Fibroblast of lung (primary cell): ENCODE measurements around the gene GAS2L1. TPM values are rescaled to one million over a fixed set of nuclear protein-coding genes. Genes with fewer than 3 reads are reported as not detected.

Experiments used
- DNase-seq, 2 donors: peaks; one replicate each; pipeline versions ENCODE4 v3.0.0 to v3.0.0-alpha.2; 2010; ENCODE audit warnings: low read depth in 2 of 2
- H2AFZ ChIP-seq: 2 replicates; pipeline ENCODE4 v1.5.1; 2012; ENCODE audit warnings: low read length, control low read depth, inconsistent platforms
- H3K27ac ChIP-seq: 2 replicates; pipeline ENCODE4 v1.5.1; 2011; ENCODE audit warnings: low read length, control low read depth; ENCODE audit not compliant: insufficient read depth
- H3K27me3 ChIP-seq: 2 replicates; pipeline ENCODE4 v1.5.1; 2011; ENCODE audit warnings: mild to moderate bottlenecking, low read length; ENCODE audit not compliant: control insufficient read depth, insufficient read depth
- H3K36me3 ChIP-seq: 2 replicates; pipeline ENCODE4 v1.5.1; 2011; ENCODE audit warnings: low read length; ENCODE audit not compliant: control insufficient read depth, insufficient read depth
- H3K4me1 ChIP-seq: 2 replicates; pipeline ENCODE4 v1.5.1; 2011; ENCODE audit warnings: low read length; ENCODE audit not compliant: control insufficient read depth, insufficient read depth; ENCODE audit errors: extremely low read depth
- H3K4me2 ChIP-seq: 2 replicates; pipeline ENCODE4 v1.5.1; 2011; ENCODE audit warnings: low read length, control low read depth; ENCODE audit not compliant: insufficient read depth; ENCODE audit errors: extremely low read depth
- H3K4me3 ChIP-seq, 4 experiments: fragments of 200-600 bp in 1 of 4; sonication (generic) in 1 of 4; replicated peaks in 1 of 4; 2 replicates each; pipeline ENCODE4 v1.5.1; 2011 to 2016; ENCODE audit warnings: low read length in 4 of 4, low read depth in 3 of 4, mild to moderate bottlenecking in 3 of 4, control low read depth in 2 of 4, inconsistent platforms in 1 of 4, mixed read lengths in 1 of 4; ENCODE audit not compliant: insufficient read depth in 1 of 4; ENCODE audit errors: control extremely low read depth in 1 of 4
- H3K79me2 ChIP-seq: 2 replicates; pipeline ENCODE4 v1.5.1; 2012; ENCODE audit warnings: mild to moderate bottlenecking, low read length, inconsistent platforms; ENCODE audit not compliant: control insufficient read depth, insufficient read depth
- H3K9ac ChIP-seq: 2 replicates; pipeline ENCODE4 v1.5.1; 2011; ENCODE audit warnings: mild to moderate bottlenecking, low read length, control low read depth; ENCODE audit not compliant: insufficient read depth
- H3K9me3 ChIP-seq: 2 replicates; pipeline ENCODE4 v1.5.1; 2012; ENCODE audit warnings: low read depth, low read length; ENCODE audit not compliant: control insufficient read depth, insufficient read depth
- H4K20me1 ChIP-seq: 2 replicates; pipeline ENCODE4 v1.5.1; 2011; ENCODE audit warnings: low read length; ENCODE audit not compliant: control insufficient read depth, insufficient read depth; ENCODE audit errors: extremely low read depth
- CTCF ChIP-seq, 2 donors: IDR thresholded peaks in 1 of 2; conservative IDR thresholded peaks in 1 of 2; 1 replicate in 1 of 2; 2 replicates in 1 of 2; pipeline ENCODE4 v1.5.1; 2011 to 2012; ENCODE audit warnings: low read length in 2 of 2, control low read depth in 1 of 2, inconsistent platforms in 1 of 2, low read depth in 1 of 2, mild to moderate bottlenecking in 1 of 2
- EZH2 ChIP-seq: IDR thresholded peaks from 2 replicates; pipeline ENCODE4 v1.5.1; 2012; ENCODE audit warnings: low read length, control low read depth, mild to moderate bottlenecking; ENCODE audit errors: missing control alignments
- polyA plus RNA-seq, 2 donors: library from polyadenylated mRNA; depleted of rRNA in 1 of 2; stranded (reverse) in 1 of 2; unstranded in 1 of 2; fragments of >200 nt; gene quantifications; 2 replicates each; pipeline ENCODE4 v1.2.1, GENCODE V29; 2011 to 2012; ENCODE audit warnings: missing spikeins in 1 of 2
- total RNA-seq: library from RNA; depleted of rRNA; stranded (reverse); fragments of >200 nt; gene quantifications from 2 replicates; pipeline ENCODE4 v1.2.1, GENCODE V29; 2014

The GAS2L1 gene
- total and polyA plus RNA-seq, 2 donors (not counting 1 experiment from before 2014, with no cell fraction given), result 5.4 to 8.9 TPM

DNA sequence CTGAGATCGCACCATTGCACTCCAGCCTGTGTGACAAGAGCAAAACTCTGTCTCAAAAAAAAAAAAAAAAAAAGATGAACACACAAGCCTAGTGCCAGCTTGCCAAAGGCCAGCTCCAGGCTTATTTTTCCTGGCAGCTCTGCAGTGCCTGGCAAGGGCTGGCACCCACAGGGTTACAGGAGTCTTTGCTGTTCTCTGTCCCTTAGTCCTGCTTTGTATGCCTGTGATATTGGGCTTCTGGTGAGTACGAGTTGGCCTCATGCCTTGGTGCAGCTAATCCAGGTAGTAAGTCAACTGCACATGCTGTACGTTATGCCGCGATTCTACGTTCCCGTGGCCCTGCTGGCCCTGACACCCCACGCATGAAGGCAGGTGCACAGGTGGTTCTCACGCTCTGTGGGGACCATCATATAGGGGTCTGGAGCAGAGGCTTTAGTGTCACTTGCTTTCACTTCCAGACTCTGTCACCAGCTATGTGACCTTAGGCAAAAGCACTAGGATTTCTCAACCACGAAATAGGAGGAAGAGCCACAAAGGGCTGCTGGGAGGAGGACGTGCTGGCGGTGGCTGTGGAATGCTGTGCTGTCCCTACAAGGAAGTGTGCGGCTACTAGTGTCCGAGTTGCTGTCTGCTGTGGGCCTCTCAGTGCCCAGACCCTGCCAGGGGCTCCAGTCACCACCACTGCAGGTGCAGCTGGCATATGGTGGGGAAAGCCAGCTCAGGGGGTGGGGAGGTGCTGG, 30.5 kb downstream of the GAS2L1 start:
- DNase-seq, result no peak
- H3K27me3 ChIP-seq, result no peaks in the 10 kb centered on the region
- no peaks in the 10 kb centered on the region for H3K4me1 ChIP-seq
- H3K9me3 ChIP-seq, result no peaks in the 10 kb centered on the region
- no peak overlapping the region for H3K27ac ChIP-seq
- H2AFZ ChIP-seq, result no peak overlapping the region
- H3K4me2 ChIP-seq, result no peak overlapping the region
- H3K9ac ChIP-seq, result no peak overlapping the region
- H3K79me2 ChIP-seq, result no peaks in the 10 kb centered on the region
- H3K4me3 ChIP-seq, result no peak overlapping the region
- H4K20me1 ChIP-seq, result no peaks in the 10 kb centered on the region
- TF ChIP-seq EZH2 (no peak), CTCF (conservative IDR thresholded peaks at IDR 0.05 in 1 of 2, IDR thresholded peaks at IDR 0.05 in 1 of 2; ENCODE audit: low read depth in 1 of 2, low read length in 2 of 2) (no peak)
- H3K36me3 ChIP-seq, result peaks cover 24% of the 10 kb centered on the region

DNA sequence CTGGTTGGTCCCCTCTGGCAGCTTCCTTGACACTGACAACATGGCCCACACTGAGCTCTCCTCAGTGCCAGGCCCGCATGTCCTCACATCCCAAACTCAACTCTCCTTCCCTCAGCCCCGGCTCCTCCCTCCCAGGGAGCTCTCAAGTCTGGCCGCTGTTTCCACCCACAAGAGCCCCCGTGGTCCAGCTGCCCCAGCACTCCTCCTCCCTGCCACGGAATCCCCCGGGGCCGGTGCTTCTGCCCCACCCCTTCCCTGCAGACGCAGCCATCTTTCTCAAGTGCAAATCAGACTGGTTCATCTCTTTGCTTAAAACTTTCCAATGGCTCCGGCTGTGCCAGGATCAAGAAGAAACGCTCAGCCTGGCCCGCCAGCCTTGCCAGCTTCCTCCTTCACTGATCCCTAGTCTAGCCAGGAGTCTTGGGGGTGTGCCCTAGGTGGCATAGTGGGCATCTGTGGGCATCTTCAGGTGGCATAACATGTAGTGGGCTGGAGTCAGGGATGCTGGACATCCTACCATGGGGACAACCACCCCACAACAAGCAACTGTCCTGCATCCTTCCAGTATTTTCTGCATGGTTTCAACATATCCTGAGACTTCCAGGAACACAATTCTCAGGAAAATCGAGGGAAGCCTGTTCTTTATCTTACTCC, 31.3 kb downstream of the GAS2L1 start:
- Histone ChIP-seq H3K9me3 (no peaks in the 10 kb centered on the region), H3K27me3 (no peaks in the 10 kb centered on the region), H3K4me1 (no peaks in the 10 kb centered on the region), H2AFZ (no peak overlapping the region), H3K36me3 (peaks cover 29% of the 10 kb centered on the region), H3K9ac (no peak overlapping the region), H3K79me2 (no peaks in the 10 kb centered on the region), H3K4me3 (no peak overlapping the region), H3K4me2 (no peak overlapping the region), H3K27ac (no peak overlapping the region), H4K20me1 (no peaks in the 10 kb centered on the region)
- TF ChIP-seq EZH2, result no peak
- no peak for TF ChIP-seq CTCF (conservative IDR thresholded peaks at IDR 0.05 in 1 of 2, IDR thresholded peaks at IDR 0.05 in 1 of 2; ENCODE audit: low read depth in 1 of 2, low read length in 2 of 2)
- no peak for DNase-seq

DNA sequence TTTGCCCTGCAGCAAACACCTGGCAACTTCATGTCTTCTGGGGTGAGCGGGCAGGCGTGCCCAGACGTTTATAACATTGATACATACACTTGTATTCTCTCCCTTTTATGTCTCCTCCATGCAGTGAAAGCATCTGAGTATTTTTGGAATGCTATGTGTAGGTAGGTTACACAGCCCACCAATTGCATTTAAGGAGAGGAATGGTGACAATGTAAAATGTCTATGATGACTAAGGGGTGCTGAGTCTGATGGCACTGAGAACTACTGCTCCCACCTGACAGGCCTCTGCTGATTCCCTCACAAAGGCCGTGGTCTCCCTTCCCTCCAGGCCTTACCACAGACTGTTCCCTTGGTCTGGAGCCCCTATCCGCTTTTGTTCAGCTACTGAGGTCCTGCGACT, 31.9 kb downstream of the GAS2L1 start:
- Histone ChIP-seq H3K36me3 (peaks cover 33% of the 10 kb centered on the region), H3K9ac (no peak overlapping the region), H3K4me3 (no peak overlapping the region), H3K27me3 (no peaks in the 10 kb centered on the region), H3K79me2 (no peaks in the 10 kb centered on the region), H2AFZ (no peak overlapping the region), H3K27ac (no peak overlapping the region), H3K4me2 (no peak overlapping the region), H3K4me1 (no peaks in the 10 kb centered on the region), H4K20me1 (no peaks in the 10 kb centered on the region), H3K9me3 (no peaks in the 10 kb centered on the region)
- TF ChIP-seq EZH2 (no peak), CTCF (conservative IDR thresholded peaks at IDR 0.05 in 1 of 2, IDR thresholded peaks at IDR 0.05 in 1 of 2; ENCODE audit: low read depth in 1 of 2, low read length in 2 of 2) (no peak)
- no peak for DNase-seq
